ENCODE measurements around the gene FAM20C.

FAM20C gene

DNA sequence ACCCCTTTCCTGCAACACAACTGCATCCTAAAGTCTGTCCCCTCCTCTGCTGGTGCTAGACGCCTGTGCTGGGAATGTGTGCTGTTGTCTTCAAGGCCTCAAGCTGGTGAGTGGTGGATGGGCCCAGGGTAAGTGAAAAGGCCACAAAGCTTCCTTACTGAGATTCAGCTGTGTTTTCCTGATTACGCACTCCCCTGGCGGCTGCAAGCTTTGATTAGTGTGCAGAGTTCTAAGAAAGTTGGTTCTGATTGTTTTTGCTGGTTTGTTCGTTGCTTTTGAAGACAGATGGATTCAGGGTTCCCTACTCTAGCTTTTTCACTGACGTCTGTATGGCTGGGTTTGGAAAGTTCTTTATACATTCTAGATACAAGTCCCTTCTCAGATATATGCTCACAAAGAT lies 85.7 kb downstream of the FAM20C start:
- ATAC-seq = no peak

DNA sequence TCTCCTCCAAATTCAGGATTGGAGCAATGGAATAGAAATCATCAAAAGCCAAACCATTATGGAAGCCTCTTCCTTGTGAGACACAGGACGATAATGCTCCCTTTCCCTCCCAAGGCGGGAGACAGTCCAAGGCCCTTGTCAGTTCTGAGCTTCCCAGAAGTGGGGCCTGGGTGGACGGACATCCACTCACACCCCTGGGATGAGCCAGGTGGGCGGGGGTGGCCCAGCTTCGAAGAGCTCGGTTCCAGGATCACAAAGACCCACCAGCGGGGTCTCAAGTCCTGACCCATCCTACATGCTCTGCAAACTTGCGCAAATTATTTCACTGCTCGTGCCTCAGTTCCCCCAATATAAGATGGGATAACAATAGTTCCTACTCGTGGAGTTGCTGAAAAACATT lies 87.5 kb downstream of the FAM20C start:
- no peak for ATAC-seq

DNA sequence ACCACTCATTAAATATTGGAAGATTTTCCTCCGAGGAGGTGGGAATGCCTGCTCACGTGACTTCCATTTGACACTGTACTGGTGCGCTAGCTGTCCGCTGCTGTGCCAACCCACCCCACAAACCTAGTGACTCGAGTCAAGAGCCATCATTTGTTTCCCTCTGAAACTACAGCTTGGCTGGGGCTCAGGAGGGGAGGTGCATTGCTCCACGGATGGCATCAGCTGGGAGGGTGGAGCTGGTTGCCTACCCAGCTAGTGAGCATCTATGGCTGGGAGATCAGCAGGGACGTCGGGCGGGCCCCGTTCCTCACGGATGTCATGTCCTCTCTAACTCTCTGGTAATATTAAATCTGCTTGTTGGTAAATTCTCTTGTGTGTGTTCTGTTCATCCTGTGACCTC lies 88.1 kb downstream of the FAM20C start:
- ATAC-seq = no peak

DNA sequence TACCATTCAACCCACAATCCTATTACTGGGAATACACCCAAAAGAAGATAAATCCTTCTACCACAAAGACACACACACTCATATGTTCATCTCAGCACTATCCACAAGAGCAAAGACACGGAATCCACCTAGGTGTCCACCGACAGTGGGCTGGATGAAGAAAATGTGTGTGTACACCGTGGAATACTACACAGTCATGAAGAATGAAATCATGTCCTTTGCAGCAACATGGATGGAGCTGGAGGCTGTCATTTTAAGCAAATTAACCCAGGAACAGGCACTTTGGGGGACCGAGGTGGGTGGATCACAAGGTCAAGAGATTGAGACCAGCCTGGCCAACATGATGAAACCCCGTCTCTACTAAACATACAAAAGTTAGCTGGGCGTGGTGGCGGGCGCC lies 89.3 kb downstream of the FAM20C start:
- no peak for ATAC-seq

DNA sequence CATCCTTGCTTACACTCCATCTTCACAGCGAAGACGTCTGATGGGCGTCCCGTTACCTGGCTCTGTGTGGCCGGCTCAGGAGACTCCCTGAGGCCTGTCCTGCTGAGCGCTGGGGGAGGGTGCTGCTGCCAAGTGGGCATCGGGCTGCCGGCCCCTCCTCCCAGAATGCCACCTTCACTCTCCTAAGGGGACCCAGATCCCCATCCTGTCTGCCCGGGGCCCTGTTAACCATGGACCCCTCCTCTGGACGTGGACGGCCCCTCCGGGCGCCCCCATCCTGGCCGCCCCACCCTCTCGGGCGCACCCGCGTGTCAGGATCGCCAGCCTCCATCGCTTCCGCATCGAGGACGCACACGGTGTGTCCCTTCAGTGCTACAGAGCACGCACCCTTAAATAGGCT lies 90.2 kb downstream of the FAM20C start:
- no peak for ATAC-seq

DNA sequence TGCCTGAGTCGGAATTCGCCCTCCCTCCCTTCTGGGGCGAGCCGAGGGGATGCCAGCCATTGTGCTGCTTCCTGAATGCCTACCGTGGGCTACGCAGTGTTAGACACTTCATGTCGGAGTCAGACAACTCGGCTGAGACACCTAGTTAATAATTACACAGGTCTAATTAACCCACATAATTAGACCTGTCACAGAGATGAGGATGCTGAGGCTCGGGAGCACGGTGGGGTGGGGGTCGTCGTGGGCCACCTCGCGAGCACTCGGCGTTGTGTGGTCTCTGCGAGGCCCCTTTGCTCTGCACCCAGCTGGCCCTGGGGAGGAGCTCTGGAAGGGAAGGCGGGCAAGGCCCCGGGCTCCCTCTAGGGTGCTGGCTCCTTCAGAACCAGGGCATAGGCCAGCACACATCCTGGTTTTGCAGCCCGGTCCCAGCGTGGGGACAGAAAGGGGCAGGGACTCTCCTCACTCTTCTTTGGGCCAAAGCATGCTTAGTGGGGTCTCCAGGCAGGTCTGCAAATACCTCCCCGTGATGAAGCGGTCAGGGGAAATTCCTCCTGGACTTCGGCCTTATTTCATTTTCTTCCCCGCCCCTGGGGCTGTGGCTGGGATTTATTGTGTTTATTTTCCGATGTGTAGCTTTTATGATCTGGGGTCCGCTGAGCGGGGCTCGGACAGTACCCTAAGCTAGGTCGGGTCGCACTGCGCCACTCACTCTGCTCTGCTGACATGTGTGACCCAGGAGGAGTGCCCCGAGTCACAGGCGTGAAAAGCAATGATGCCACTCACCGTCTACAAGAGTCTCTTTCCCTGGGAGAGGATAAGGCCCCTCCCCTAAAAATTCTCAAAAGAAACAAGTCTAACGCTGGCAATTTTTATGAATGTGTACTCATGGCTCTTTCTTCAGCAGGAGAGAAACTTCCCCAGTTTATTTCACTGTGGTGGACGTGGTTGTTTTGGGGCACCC lies 92.7 kb downstream of the FAM20C start:
- no peak for ATAC-seq

DNA sequence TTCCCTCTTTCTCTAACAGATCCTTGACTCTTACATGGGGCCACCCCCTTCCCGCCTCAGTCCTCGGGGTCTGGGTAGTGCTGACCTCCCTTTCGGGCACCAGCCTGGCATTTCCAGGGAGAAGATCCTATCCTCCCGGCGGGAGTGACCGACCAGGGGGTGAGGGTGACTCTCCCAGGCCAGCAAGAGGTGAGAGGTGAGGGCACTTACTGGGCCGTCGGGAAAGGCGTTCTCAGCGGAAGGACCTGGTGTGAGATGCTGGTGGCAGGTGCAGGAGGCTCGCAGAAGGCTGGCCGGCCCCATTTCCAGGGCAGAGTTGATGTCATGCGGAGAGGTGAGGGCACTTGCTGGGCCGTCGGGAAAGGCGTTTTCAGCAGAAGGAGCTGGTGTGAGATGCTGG lies 93.4 kb downstream of the FAM20C start:
- ATAC-seq = no peak

DNA sequence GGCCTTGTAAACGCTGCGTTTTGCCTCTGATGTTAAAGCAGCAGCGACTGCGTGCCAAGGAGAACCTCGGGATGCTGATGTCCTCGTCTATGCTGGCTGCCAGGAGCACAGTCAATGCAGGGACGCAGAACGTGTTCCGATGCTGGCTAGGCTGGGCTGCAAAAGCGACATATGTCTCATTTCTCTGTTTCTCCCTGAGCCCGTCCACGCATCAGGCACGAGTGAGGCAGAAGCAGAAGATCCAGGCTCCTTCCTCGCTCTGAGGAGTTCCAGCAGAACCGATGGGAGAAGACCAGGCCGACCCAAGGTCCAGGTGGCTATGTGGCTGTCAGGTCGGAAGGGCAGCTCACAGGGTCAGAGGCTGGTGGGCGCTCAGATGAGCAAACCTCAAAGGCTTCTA lies 93.9 kb downstream of the FAM20C start:
- no peak for ATAC-seq

DNA sequence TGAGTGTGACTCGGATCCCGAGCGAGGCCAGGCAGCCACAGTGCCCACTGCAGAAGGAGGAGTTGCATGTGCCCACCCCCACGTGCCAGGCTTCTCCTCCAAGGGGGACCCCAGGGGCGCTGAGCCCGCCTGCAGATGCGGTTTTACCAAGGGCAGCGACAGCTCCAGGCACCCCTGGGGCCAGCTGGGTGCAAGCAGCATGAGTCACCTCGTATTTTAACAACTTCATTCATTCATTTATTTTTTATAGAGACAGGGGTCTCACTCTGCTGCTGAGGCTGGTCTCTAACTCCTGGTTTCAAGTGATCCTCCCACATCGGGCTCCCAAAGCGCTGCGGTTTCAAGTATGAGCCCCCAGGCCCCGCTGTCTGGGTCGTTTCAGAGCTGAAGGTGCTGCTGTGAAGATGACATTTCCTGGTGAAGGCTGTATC lies 96.3 kb downstream of the FAM20C start:
- ATAC-seq = no peak

DNA sequence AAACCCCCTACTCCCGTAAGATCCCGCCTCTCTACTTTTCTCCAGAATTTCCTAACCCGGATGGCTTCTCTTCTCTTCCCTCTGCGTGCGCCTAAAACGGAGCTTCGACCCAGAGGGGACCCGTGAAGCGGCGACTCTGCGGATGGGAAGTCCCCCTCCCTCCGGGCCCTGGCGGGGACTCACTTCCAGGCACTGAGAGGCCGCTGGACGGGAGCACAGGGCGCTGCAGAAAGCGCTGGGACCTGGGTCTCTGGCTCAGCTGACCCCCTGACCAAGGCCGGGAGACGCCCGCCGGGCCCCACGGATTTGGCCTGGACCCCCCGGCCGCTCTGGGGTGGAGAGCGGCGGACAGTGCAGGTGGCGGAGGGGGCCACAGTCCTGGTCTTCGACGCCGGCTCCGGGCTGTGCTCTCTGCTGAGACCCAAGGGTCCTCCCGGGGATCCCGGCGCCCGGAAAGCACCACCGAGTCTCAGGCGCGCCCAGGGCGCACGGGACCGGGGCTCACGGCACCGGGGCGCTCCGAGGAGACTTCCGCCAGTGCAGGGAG lies 96.9 kb downstream of the FAM20C start:
- no peak for ATAC-seq

DNA sequence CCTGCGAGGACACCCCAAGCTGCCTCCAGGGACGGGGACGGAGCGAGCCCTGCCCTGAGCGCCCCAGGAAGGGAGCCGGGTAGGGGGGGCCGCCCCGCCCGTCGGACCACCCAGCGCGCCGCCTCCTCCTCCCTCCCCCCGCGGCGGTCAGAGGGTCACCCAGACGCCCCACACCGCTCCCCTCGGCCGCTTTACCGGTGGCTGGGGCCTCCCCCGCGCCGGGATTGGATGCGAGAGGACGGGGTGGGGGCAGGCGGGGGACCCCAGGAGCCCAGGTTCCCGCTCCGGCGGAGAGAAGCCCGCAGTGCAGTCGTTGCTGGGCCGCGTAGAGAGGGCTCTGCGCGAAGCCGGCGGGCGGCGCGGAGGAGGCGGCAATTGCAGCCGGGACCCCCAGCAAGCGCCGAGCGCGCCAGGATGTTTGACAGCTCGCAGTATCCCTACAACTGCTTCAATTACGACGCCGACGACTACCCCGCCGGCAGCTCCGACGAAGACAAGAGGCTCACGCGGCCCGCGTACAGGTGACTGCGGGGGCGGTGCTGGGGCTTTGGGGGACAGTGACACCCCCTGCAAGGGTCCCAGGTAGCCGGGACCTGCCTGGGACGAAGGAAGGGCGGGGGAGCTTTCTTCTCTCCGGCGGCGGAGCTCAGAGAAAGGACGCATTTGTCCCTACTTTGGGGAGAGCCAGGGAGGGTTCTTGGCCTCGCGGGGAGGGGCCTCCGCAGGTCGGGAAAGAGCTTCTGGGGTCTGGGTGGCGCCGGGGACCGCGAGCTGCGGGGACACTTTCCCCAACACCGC lies 97.6 kb downstream of the FAM20C start, which contains the start of gene FOXL3:
Gene FOXL3 (plus strand): TSS at position 415 of the 798 bp plus-strand sequence. CDS start 0 bp downstream, at position 415.
- no peak for ATAC-seq

DNA sequence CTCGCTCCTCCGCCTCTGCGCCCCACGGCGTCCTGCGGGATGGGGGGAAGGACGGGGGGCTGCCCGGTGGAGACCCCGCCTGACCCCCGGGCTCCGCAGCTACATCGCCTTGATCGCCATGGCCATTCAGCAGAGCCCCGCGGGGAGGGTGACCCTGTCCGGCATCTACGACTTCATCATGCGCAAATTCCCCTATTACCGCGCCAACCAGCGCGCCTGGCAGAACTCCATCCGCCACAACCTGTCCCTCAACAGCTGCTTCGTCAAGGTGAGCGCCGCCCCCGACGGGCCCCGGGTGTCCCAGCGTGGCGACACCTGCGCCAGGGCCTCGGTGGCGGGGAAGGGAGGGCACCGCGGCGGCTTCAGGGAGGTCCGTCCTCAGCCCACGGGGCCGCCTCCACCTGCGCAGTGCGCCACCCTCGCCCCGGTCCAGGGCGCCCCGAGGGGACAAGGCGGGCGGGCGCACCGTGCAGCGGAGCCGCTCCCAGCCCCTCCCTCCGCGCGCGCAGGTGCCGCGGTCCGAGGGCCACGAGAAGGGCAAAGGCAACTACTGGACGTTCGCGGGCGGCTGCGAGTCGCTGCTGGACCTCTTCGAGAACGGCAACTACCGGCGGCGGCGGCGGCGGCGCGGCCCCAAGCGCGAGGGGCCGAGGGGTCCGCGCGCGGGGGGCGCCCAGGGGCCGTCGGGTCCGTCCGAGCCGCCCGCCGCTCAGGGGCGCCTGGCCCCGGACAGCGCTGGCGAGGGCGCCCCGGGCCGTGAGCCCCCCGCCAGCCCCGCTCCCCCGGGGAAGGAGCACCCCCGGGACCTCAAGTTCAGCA lies 98.4 kb downstream of the FAM20C start:
- ATAC-seq = no peak

DNA sequence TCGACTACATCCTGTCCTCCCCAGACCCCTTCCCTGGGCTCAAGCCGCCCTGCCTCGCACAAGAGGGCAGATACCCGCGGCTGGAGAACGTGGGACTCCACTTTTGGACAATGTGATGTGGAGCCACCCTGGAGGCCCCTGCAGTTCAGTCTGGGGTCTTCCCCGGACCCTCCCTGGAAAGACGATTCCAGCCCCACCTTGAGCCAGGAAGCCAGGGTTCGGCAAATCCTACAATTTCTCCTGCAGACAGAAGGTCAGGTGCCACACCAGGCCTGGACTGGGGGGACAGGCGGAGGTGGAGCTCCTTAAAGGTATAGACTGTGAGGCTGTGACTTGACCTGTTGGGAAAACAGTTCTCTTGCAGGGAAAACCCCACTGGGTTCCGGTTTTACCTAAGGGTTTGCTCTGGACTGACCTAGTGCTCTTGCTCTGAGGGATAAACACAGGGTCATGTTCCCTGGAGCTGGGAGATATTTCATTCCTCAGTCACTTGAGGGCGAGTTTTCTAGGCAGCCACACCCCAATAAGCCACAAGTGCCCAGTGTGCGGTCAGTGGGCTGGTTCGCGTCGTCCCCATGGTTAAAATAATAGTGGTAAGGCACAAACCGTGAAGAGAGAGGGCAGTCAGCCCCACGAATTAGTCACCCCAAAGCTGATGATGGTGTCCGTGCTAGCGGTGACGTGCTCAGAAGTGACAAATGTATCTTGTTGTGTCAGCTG lies 99.2 kb downstream of the FAM20C start:
- ATAC-seq = no peak

DNA sequence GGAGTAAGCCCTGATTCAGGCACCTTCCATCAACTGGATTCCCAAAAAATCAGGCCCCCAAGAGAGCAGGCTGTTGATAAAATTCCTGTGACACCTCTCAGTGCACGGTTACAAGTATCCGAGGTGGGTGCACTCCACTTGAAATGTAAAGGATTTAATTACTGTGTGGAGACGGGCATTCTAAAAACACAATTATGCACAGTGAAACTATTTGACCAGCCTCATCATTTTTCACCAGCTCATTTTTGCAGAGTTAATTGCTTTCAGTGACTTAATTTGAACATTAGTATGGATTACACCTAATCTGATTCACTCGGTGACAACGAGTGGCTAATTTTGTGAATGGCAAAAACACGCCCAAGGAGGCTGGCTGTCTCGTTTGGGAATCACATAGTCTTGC lies 99.9 kb downstream of the FAM20C start:
- ATAC-seq = no peak

DNA sequence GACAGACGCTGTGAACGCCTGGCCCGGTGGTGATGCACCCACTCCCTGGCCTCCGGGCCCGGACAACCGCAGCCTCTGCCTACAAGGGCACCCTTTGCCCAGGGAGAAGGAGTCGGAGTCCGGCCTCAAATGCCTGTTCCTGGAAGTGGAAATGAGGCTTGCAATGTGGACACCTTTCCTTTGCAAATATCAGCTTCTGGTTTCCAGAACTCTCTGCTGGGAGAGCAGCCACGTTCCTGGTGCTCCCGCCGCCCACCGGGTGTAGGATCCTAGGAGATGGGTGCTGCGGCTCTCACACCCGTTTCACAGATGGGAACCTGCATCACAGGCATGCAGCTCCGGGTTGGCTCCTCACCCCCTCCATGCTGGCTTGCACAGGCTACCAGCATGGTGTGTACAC lies 100.5 kb downstream of the FAM20C start:
- no peak for ATAC-seq

DNA sequence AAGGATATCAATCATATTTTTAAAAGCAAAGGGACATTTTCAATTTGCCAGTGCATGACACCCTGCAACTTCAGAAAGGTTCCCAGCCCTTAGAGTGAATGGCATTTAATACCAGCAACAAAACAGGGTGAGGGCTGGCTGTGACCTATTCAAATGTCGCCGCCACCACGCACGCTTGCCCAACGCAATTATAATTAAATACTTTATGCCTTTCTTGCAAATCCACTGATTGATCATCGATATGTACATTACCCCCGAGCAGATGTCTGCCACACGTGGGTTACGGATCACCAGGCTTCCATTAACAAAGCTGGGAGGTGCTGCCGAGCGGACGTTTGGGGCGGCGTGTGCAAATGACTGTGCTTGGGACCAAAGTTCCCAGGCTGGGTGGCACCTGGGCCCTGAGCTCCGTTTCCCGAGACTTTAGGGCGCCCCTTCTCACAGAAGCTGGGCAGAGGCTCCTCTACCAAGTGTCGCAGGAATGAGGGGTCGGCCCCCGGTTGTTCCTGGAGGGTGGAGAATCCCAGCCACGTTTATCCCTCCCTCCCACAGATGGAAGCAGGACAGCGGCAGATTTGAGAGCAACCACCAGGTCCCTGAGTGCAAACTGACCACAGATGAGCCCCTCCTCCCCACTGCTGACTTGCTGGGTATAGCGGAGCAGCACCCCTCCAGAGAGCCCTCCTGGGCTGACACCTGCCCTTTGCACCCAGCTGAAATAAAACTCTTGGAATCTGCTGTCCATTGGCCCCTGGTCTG lies 101.5 kb downstream of the FAM20C start:
- no peak for ATAC-seq

DNA sequence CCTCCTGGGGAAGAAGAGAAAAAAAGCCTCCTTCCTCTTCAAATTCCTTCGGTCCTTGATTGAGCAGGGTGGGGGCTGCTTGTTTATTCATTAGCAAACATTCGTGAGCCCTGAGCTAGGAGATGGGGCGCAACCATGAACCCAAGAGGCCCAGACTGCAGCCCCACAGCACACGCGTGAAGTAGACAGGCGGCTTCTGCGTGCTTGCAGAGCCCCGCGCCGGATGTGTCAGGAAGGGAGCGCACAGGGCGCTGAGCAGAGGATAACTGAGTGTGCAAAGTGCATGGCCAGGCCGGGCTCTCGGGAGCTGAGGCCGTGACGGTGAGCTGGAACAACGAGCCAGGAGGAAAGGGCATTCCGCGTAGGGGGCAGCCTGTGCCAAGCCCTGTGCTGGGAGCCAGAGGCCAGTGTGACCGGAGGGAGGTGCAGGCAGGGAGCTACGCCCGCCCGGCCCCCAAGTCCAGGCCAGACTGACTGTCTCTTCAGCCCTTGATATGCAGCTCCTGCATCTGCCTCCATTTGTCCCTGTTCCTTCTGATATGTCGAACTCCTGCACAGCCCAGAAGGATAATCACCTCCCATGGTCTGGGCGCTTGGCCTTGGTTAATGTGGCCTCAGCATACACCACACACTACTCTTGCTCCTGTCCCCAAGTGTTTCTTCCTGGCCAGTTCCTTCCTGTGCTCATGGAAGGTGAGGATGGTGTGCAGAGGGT lies 102.2 kb downstream of the FAM20C start:
- ATAC-seq = no peak

DNA sequence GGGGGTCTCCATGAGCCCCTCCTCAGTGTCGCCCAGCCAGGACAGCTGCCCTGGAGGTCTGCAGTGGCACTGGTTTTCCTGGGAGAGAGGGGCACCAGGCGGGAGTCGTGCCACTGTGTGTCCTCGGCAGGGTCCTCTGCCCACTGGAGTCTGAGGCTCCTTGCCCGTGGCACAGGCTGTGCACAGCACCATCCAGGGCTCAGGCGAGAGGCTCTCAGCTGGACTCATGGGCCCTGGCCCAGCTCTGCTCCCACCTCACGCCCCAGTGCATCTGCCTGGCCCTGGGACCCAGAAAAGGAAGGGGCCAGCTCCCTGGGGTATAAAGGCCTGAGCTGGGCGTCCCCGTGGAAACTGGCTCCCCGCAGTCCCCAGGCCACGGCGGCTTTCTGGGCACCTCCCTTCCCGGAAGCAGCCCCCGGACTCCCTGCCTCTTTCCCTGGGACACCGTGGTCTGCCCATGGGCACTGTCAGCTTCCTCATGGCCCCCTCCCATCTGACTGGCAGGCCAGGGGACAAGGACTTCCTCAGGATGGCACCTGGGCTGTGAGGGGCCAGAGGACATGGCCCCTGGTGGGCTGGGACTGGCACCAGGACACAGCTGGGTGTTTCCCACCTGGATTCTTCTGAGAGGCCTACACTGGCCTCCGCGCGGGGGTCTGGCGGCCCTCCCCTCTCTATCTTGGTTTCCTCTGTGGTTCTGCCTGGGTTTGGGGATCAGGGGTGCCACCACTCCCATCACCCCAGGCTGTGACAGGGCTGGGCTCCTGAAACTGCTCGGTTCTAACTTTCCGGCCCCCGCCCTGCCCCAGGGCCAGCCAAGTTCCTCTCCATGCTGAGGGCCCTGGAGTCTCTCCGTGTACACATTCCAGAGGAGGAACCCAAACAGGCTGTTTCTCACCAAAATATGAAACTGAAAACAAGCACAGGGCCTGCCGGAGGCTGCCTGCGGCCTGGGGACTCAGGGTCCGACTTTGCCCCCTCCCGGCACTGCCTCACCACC lies 103.1 kb downstream of the FAM20C start:
- ATAC-seq = no peak

DNA sequence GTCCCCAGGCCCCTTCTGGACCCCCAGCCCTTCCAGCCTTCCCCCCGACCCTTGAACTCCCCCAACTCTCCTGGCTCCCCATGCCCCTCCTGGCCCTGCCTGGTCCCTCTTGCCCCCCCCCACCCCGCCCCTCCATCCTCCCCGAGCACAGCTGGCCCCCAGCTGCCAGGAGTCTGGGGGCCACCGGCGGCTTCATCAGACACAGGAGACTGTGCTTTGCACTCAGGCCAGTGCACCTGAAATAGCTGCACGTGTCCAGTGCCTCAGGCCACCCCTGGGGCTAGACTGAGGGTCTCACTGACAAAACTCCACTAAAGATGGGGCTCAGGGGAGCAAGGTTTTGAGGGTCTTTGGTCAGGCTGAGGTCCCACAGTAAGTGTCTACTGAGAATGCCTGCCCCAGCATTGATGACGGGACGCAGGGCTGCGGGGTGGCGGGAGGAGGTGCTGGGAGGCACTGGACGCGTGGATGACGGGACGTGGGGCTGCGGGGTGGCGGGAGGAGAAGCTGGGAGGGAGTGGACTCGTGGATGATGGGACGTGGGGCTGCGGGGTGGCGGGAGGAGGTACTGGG lies 104.1 kb downstream of the FAM20C start:
- no peak for ATAC-seq

Data from activated CD4-positive, CD25-positive, alpha-beta regulatory T cell treated with anti-CD3 and anti-CD28 coated beads, Interleukin-2, amount 50 U/mL, for 24 hours (primary cell).